H9 (cell line): Measurements from ENCODE around the gene EGFR. TPM values are rescaled to one million over a fixed set of nuclear protein-coding genes. Genes with fewer than 3 reads are reported as not detected.

ENCODE experiments used
- DNase-seq: peaks from one replicate; pipeline ENCODE4 v3.0.0-alpha.2; 2017
- H2AFZ ChIP-seq: one replicate; pipeline ENCODE4 v1.6.1; 2013; ENCODE audit warnings: mild to moderate bottlenecking, low read length, control low read depth, moderate library complexity
- H2AK5ac ChIP-seq: 2 replicates; pipeline ENCODE4 v1.6.1; 2013; ENCODE audit warnings: low read length, control low read depth, mixed read lengths; ENCODE audit not compliant: insufficient read length
- H2BK120ac ChIP-seq: one replicate; pipeline ENCODE4 v1.6.1; 2013; ENCODE audit warnings: low read depth, mild to moderate bottlenecking, low read length, control low read depth, inconsistent platforms; ENCODE audit not compliant: poor library complexity, severe bottlenecking
- H2BK12ac ChIP-seq: 2 replicates; pipeline ENCODE4 v1.6.1; 2013; ENCODE audit warnings: low read length, control low read depth, mixed read lengths, low read depth; ENCODE audit not compliant: insufficient read length
- H2BK15ac ChIP-seq: 2 replicates; pipeline ENCODE4 v1.6.1; 2013; ENCODE audit warnings: low read depth, low read length, control low read depth
- H2BK20ac ChIP-seq: one replicate; pipeline ENCODE4 v1.6.1; 2013; ENCODE audit warnings: low read depth, mild to moderate bottlenecking, low read length, control low read depth, inconsistent platforms; ENCODE audit not compliant: poor library complexity, severe bottlenecking
- H2BK5ac ChIP-seq: 2 replicates; pipeline ENCODE4 v1.6.1; 2013; ENCODE audit warnings: low read length, control low read depth, mixed read lengths; ENCODE audit not compliant: insufficient read length
- H3K14ac ChIP-seq: 2 replicates; pipeline ENCODE4 v1.6.1; 2013; ENCODE audit warnings: low read length, control low read depth; ENCODE audit not compliant: insufficient read depth
- H3K18ac ChIP-seq: 2 replicates; pipeline ENCODE4 v1.6.1; 2013; ENCODE audit warnings: low read depth, mild to moderate bottlenecking, mixed read lengths, low read length, control low read depth; ENCODE audit not compliant: insufficient read length
- H3K23ac ChIP-seq: 2 replicates; pipeline ENCODE4 v1.6.1; 2013; ENCODE audit warnings: low read length, control low read depth, mixed read lengths, low read depth; ENCODE audit not compliant: insufficient read length
- H3K23me2 ChIP-seq: 2 replicates; pipeline ENCODE4 v1.6.1; 2013; ENCODE audit warnings: low read depth, mild to moderate bottlenecking, mixed read lengths, low read length, control low read depth; ENCODE audit not compliant: insufficient read length, poor library complexity, severe bottlenecking
- H3K27ac ChIP-seq: 2 replicates; pipeline ENCODE4 v1.5.1; 2013; ENCODE audit warnings: low read length, control low read depth, mixed read lengths, low read depth; ENCODE audit not compliant: insufficient read length
- H3K27me3 ChIP-seq: 2 replicates; pipeline ENCODE4 v1.6.1; 2013; ENCODE audit warnings: low read length, control low read depth, inconsistent platforms; ENCODE audit not compliant: insufficient read depth
- H3K4ac ChIP-seq: 2 replicates; pipeline ENCODE4 v1.6.1; 2013; ENCODE audit warnings: low read depth, mild to moderate bottlenecking, control low read depth, inconsistent platforms, low read length, moderate library complexity
- H3K4me1 ChIP-seq: 2 replicates; pipeline ENCODE4 v1.6.1; 2013; ENCODE audit warnings: low read length, control low read depth, inconsistent platforms; ENCODE audit not compliant: insufficient read depth
- H3K4me2 ChIP-seq: 2 replicates; pipeline ENCODE4 v1.6.1; 2013; ENCODE audit warnings: low read length, control low read depth, mixed read lengths; ENCODE audit not compliant: insufficient read length, insufficient read depth
- H3K56ac ChIP-seq: 2 replicates; pipeline ENCODE4 v1.6.1; 2013; ENCODE audit warnings: low read depth, mild to moderate bottlenecking, mixed read lengths, low read length, control low read depth; ENCODE audit not compliant: insufficient read length
- H3K79me1 ChIP-seq: 2 replicates; pipeline ENCODE4 v1.6.1; 2013; ENCODE audit warnings: low read depth, mild to moderate bottlenecking, moderate library complexity, low read length, control low read depth, inconsistent platforms; ENCODE audit not compliant: insufficient read depth, poor library complexity, severe bottlenecking
- H3K79me2 ChIP-seq: 2 replicates; pipeline ENCODE4 v1.6.1; 2013; ENCODE audit warnings: low read length, control low read depth, inconsistent platforms; ENCODE audit not compliant: insufficient read depth
- H3K9ac ChIP-seq: 2 replicates; pipeline ENCODE4 v1.6.1; 2013; ENCODE audit warnings: low read length, control low read depth, mixed read lengths; ENCODE audit not compliant: insufficient read length; ENCODE audit errors: extremely low read depth
- H3K9me3 ChIP-seq: one replicate; pipeline ENCODE4 v1.6.1; 2013; ENCODE audit warnings: low read depth, low read length, inconsistent platforms; ENCODE audit not compliant: control insufficient read depth
- H3T11ph ChIP-seq: one replicate; pipeline ENCODE4 v1.6.1; 2013; ENCODE audit warnings: mild to moderate bottlenecking, low read length, control low read depth, inconsistent platforms
- H4K20me1 ChIP-seq: one replicate; pipeline ENCODE4 v1.6.1; 2013; ENCODE audit not compliant: control insufficient read depth, insufficient read length, insufficient read depth
- H4K5ac ChIP-seq: 2 replicates; pipeline ENCODE4 v1.6.1; 2013; ENCODE audit warnings: low read depth, mild to moderate bottlenecking, mixed read lengths, low read length, control low read depth; ENCODE audit not compliant: insufficient read length
- H4K8ac ChIP-seq: replicated peaks from 2 replicates; pipeline ENCODE4 v1.6.1; 2013; ENCODE audit warnings: low read length, control low read depth, mixed read lengths, low read depth; ENCODE audit not compliant: insufficient read length
- H4K91ac ChIP-seq: 2 replicates; pipeline ENCODE4 v1.6.1; 2013; ENCODE audit warnings: low read depth, mild to moderate bottlenecking, moderate library complexity, mixed read lengths, low read length, control low read depth; ENCODE audit not compliant: insufficient read length
- H3K27ac Mint-ChIP-seq, 3 experiments: 2 replicates in 2 of 3; 3 replicates in 1 of 3; pipeline ENCODE4 v1.8.0; 2020 to 2021; ENCODE audit warnings: mixed read lengths in 3 of 3, mild to moderate bottlenecking in 1 of 3, moderate library complexity in 1 of 3
- H3K27me3 Mint-ChIP-seq: 2 replicates; pipeline ENCODE4 v1.8.0; 2021; ENCODE audit warnings: low read depth, mild to moderate bottlenecking, moderate library complexity, mixed read lengths
- H3K36me3 Mint-ChIP-seq, 3 experiments: 2 replicates in 2 of 3; 3 replicates in 1 of 3; pipeline ENCODE4 v1.8.0; 2020 to 2021; ENCODE audit warnings: low read depth in 3 of 3, mixed read lengths in 3 of 3; ENCODE audit not compliant: insufficient read depth in 1 of 3
- H3K4me1 Mint-ChIP-seq, 2 experiments: 2 replicates each; pipeline ENCODE4 v1.8.0; 2020; ENCODE audit warnings: mixed read lengths in 2 of 2
- H3K4me3 Mint-ChIP-seq, 2 experiments: 2 replicates in 1 of 2; 3 replicates in 1 of 2; pipeline ENCODE4 v1.8.0; 2020 to 2021; ENCODE audit warnings: mild to moderate bottlenecking in 2 of 2, mixed read lengths in 2 of 2, moderate library complexity in 1 of 2
- H3K9me3 Mint-ChIP-seq, 2 experiments: 2 replicates in 1 of 2; 3 replicates in 1 of 2; pipeline ENCODE4 v1.8.0; 2020; ENCODE audit warnings: mild to moderate bottlenecking in 2 of 2, mixed read lengths in 2 of 2, moderate library complexity in 1 of 2
- WGBS: extraction: QIAGEN DNeasy Blood & Tissue Kit; methylation state at CpG from one replicate; pipeline ENCODE4 v1.1.7; 2013; ENCODE audit warnings: missing lambda C conversion rate, low lambda C conversion rate, mixed read lengths; ENCODE audit not compliant: insufficient read length; ENCODE audit errors: extremely low coverage; 5-methylcytosine and 5-hydroxymethylcytosine counted together
- total RNA-seq: library from RNA; stranded (reverse); gene quantifications from 2 replicates; pipeline ENCODE4 v1.2.1, GENCODE V29; 2021
- TF ChIP-seq, protein P1 (sequence below): fragments of 200-600 bp; sonication (generic); conservative IDR thresholded peaks from 3 replicates; pipeline ENCODE4 v1.8.0; 2021; ENCODE audit warnings: antibody characterized with exemption, mild to moderate bottlenecking

Gene EGFR
- total RNA-seq, 1 experiment from 2014 or later = 3.3 TPM

DNA sequence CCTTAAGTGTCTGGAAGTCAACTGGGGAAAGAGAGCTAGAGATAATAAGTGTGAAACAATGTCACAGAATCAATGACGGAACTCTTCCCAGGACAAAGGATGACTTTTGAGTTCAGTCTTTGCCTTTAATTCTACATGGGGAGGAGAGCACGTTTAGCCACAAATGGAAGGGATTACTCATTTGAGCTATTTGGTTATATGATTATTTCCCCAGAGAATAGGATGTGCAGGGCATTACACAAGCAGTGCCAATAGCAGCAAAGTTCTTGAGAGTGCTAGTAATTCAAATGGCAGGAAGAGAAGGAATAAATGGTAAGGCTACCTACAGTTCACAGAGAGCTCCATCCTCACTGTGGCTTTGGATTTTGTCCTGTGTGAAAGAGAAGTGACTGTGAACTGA is 6.0 kb downstream of the EGFR start:
- WGBS = no CpG with 5 or more reads among the region's 2 CpGs
- Histone ChIP-seq H3K9me3 (no peaks in the 10 kb centered on the region), H3K27me3 (peaks cover 6% of the 10 kb centered on the region; the same call in 1 of the 2 replicates), H3K23ac (no peak overlapping the region), H3K4me2 (no peak overlapping the region), H2BK20ac (no peak overlapping the region), H4K8ac (no peak overlapping the region), H2BK15ac (no peak overlapping the region), H3K79me2 (no peaks in the 10 kb centered on the region), H4K5ac (no peak overlapping the region), H3K27ac (no peak overlapping the region), H3K23me2 (peaks cover 2% of the 10 kb centered on the region), H2BK12ac (no peak overlapping the region), H3T11ph (no peak overlapping the region), H2AFZ (no peak overlapping the region), H2AK5ac (no peak overlapping the region), H3K79me1 (no peaks in the 10 kb centered on the region), H2BK5ac (no peak overlapping the region), H3K4ac (no peak overlapping the region), H3K4me1 (no peaks in the 10 kb centered on the region), H3K9ac (no peak overlapping the region), H4K91ac (no peak overlapping the region), H3K14ac (no peak overlapping the region), H3K56ac (no peak overlapping the region), H4K20me1 (no peaks in the 10 kb centered on the region), H2BK120ac (no peak overlapping the region), H3K18ac (no peak overlapping the region)
- DNase-seq = no peak
- no peaks in the 10 kb centered on the region for H3K9me3 Mint-ChIP-seq
- H3K36me3 Mint-ChIP-seq = no peaks in the 10 kb centered on the region
- peaks cover 0 to 3% of the 10 kb centered on the region in 2 experiments; a peak in 1 of 4 replicates for H3K4me1 Mint-ChIP-seq
- TF ChIP-seq, protein P1, sequence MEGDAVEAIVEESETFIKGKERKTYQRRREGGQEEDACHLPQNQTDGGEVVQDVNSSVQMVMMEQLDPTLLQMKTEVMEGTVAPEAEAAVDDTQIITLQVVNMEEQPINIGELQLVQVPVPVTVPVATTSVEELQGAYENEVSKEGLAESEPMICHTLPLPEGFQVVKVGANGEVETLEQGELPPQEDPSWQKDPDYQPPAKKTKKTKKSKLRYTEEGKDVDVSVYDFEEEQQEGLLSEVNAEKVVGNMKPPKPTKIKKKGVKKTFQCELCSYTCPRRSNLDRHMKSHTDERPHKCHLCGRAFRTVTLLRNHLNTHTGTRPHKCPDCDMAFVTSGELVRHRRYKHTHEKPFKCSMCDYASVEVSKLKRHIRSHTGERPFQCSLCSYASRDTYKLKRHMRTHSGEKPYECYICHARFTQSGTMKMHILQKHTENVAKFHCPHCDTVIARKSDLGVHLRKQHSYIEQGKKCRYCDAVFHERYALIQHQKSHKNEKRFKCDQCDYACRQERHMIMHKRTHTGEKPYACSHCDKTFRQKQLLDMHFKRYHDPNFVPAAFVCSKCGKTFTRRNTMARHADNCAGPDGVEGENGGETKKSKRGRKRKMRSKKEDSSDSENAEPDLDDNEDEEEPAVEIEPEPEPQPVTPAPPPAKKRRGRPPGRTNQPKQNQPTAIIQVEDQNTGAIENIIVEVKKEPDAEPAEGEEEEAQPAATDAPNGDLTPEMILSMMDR = no peak
- no peak overlapping the region for H3K4me3 Mint-ChIP-seq
- peaks cover 34% of the 10 kb centered on the region for H3K27me3 Mint-ChIP-seq
- no peak overlapping the region for H3K27ac Mint-ChIP-seq
